HG03442 (cell line): ENCODE results near the gene UNC5C.

Source experiments
- ATAC-seq: cut with Tn5 transposase; IDR thresholded peaks from one replicate; pipeline ENCODE4 v1.9.1; 2021; ENCODE audit warnings: mild to moderate bottlenecking, moderate library complexity; ENCODE audit not compliant: unreplicated experiment

The UNC5C gene

GRCh38 chr4:95470622-95471021 lies 78.2 kb downstream of the UNC5C start:
- no peak for ATAC-seq

GRCh38 chr4:95469617-95470016 lies 79.2 kb downstream of the UNC5C start:
- no peak for ATAC-seq

GRCh38 chr4:95466791-95467190 lies 82.0 kb downstream of the UNC5C start:
- no peak for ATAC-seq

- ATAC-seq: no peak
These were observed 83.8 kb downstream of the UNC5C start for GRCh38 chr4:95465010-95465409.

GRCh38 chr4:95462921-95463320 lies 85.9 kb downstream of the UNC5C start:
- ATAC-seq: no peak

GRCh38 chr4:95457353-95457752 lies 91.4 kb downstream of the UNC5C start:
- ATAC-seq: no peak

GRCh38 chr4:95450294-95450693 lies 98.5 kb downstream of the UNC5C start:
- ATAC-seq: no peak

- ATAC-seq: no peak
These were observed 102.6 kb downstream of the UNC5C start for GRCh38 chr4:95446173-95446572.

GRCh38 chr4:95445251-95445650 lies 103.5 kb downstream of the UNC5C start:
- ATAC-seq: no peak

GRCh38 chr4:95444812-95445211 lies 104.0 kb downstream of the UNC5C start:
- no peak for ATAC-seq

- no peak for ATAC-seq
These were observed 108.9 kb downstream of the UNC5C start for GRCh38 chr4:95439896-95440295.

- no peak for ATAC-seq
These were observed 109.7 kb downstream of the UNC5C start for GRCh38 chr4:95439071-95439470.

GRCh38 chr4:95432466-95432865 lies 116.3 kb downstream of the UNC5C start:
- no peak for ATAC-seq

GRCh38 chr4:95431678-95432077 lies 117.1 kb downstream of the UNC5C start:
- ATAC-seq: no peak

GRCh38 chr4:95429416-95429815 lies 119.4 kb downstream of the UNC5C start:
- no peak for ATAC-seq

- no peak for ATAC-seq
These were observed 120.3 kb downstream of the UNC5C start for GRCh38 chr4:95428291-95429070.

GRCh38 chr4:95426455-95426854 lies 122.3 kb downstream of the UNC5C start:
- no peak for ATAC-seq

- no peak for ATAC-seq
These were observed 126.3 kb downstream of the UNC5C start for GRCh38 chr4:95422436-95422835.

GRCh38 chr4:95421869-95422268 lies 126.9 kb downstream of the UNC5C start:
- ATAC-seq: no peak

- no peak for ATAC-seq
These were observed 131.2 kb downstream of the UNC5C start for GRCh38 chr4:95417531-95417930.

GRCh38 chr4:95415346-95415771 lies 133.4 kb downstream of the UNC5C start:
- no peak for ATAC-seq

- ATAC-seq: no peak
These were observed 137.2 kb downstream of the UNC5C start for GRCh38 chr4:95411371-95412088.
